ENCODE measurements around the gene TMEM225B. TPM values are rescaled to one million over a fixed set of nuclear protein-coding genes. Genes with fewer than 3 reads are reported as not detected.

Gene TMEM225B
- total RNA-seq, 2 experiments from 2014 or later, result 1.0 TPM

DNA sequence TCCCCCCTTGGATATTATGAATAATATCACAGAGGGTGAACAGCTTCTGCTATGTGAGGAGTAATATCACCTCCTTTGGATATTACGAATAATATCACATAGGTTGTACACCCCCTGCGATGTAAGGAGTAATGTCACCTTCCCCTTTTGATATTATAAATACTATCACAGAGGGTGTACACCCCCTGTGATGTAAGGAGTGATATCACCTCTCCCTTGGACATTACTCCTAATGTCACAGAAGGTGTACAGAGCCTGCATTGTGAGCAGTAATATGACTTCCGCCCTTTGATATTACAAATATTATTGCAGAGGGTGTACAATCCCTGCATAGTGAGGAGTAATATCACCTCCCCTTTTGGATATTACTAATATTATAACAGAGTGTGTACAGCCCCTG, 9.2 kb upstream of the TMEM225B start:
- H3K36me3 Mint-ChIP-seq (ENCODE audit: low read depth), result no peaks in the 10 kb centered on the region
- no peak overlapping the region for H3K4me3 Mint-ChIP-seq
- peaks cover 6% of the 10 kb centered on the region for H3K27me3 Mint-ChIP-seq
- no peaks in the 10 kb centered on the region for H3K9me3 Mint-ChIP-seq
- intact Hi-C loops (cut with DNase I, micrococcal nuclease), result no loop called here
- H3K27me3 ChIP-seq (ENCODE audit: control insufficient read depth in 1 of 2, insufficient read depth in 2 of 2, low read length in 2 of 2), result no peaks in the 10 kb centered on the region
- H3K27ac Mint-ChIP-seq, result no peak overlapping the region
- H3K36me3 ChIP-seq (ENCODE audit: insufficient read depth, low read length), result no peaks in the 10 kb centered on the region
- ATAC-seq (ENCODE audit: poor library complexity) (no peak), DNase-seq (no peak)
- no peak overlapping the region for H3K27ac ChIP-seq (ENCODE audit: low read depth in 1 of 2, low read length in 2 of 2)
- H3K9me3 ChIP-seq (ENCODE audit: control insufficient read depth in 1 of 2, insufficient read depth in 1 of 2, low read length in 2 of 2), result no peaks in the 10 kb centered on the region
- no peaks in the 10 kb centered on the region for H3K4me1 Mint-ChIP-seq (ENCODE audit: low read depth)
- no peak overlapping the region for H3K4me3 ChIP-seq (ENCODE audit: low read length)
- TF ChIP-seq, protein P1, sequence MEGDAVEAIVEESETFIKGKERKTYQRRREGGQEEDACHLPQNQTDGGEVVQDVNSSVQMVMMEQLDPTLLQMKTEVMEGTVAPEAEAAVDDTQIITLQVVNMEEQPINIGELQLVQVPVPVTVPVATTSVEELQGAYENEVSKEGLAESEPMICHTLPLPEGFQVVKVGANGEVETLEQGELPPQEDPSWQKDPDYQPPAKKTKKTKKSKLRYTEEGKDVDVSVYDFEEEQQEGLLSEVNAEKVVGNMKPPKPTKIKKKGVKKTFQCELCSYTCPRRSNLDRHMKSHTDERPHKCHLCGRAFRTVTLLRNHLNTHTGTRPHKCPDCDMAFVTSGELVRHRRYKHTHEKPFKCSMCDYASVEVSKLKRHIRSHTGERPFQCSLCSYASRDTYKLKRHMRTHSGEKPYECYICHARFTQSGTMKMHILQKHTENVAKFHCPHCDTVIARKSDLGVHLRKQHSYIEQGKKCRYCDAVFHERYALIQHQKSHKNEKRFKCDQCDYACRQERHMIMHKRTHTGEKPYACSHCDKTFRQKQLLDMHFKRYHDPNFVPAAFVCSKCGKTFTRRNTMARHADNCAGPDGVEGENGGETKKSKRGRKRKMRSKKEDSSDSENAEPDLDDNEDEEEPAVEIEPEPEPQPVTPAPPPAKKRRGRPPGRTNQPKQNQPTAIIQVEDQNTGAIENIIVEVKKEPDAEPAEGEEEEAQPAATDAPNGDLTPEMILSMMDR (IDR thresholded peaks at IDR 0.05), result no peak
- POLR2A ChIA-PET, result no interaction called here
- no peaks in the 10 kb centered on the region for H3K4me1 ChIP-seq (ENCODE audit: insufficient read depth, low read length)
- CTCF ChIA-PET, result no interaction called here

- H3K27me3 ChIP-seq (ENCODE audit: control insufficient read depth in 1 of 2, insufficient read depth in 2 of 2, low read length in 2 of 2), result no peaks in the 10 kb centered on the region
- Mint-ChIP-seq H3K27ac (no peak overlapping the region), H3K36me3 (ENCODE audit: low read depth) (no peaks in the 10 kb centered on the region), H3K27me3 (no peaks in the 10 kb centered on the region), H3K4me1 (ENCODE audit: low read depth) (no peaks in the 10 kb centered on the region), H3K4me3 (no peak overlapping the region), H3K9me3 (no peaks in the 10 kb centered on the region)
- no peaks in the 10 kb centered on the region for H3K36me3 ChIP-seq (ENCODE audit: insufficient read depth, low read length)
- intact Hi-C loops (cut with DNase I, micrococcal nuclease), result no loop called here
- DNase-seq (no peak), ATAC-seq (ENCODE audit: poor library complexity) (peak; percentile 30)
- H3K9me3 ChIP-seq (ENCODE audit: control insufficient read depth in 1 of 2, insufficient read depth in 1 of 2, low read length in 2 of 2), result peaks cover 0 to 6% of the 10 kb centered on the region in 2 experiments
- TF ChIP-seq, protein P1 (IDR thresholded peaks at IDR 0.05), result no peak
- H3K4me1 ChIP-seq (ENCODE audit: insufficient read depth, low read length), result no peaks in the 10 kb centered on the region
- CTCF ChIA-PET, result no interaction called here
- H3K27ac ChIP-seq (ENCODE audit: low read depth in 1 of 2, low read length in 2 of 2), result no peak overlapping the region
- H3K4me3 ChIP-seq (ENCODE audit: low read length), result no peak overlapping the region
- POLR2A ChIA-PET, result no interaction called here
Observed at GRCh38 chr7:99594948-99595745, 2.9 kb upstream of the TMEM225B start.

GRCh38 chr7:99596408-99596955, 1.6 kb upstream of the TMEM225B start:
- no peaks in the 10 kb centered on the region for H3K27me3 ChIP-seq (ENCODE audit: control insufficient read depth in 1 of 2, insufficient read depth in 2 of 2, low read length in 2 of 2)
- no peaks in the 10 kb centered on the region for H3K4me1 ChIP-seq (ENCODE audit: insufficient read depth, low read length)
- no peaks in the 10 kb centered on the region for H3K36me3 ChIP-seq (ENCODE audit: insufficient read depth, low read length)
- no peak for ATAC-seq (ENCODE audit: poor library complexity)
- Mint-ChIP-seq H3K9me3 (no peaks in the 10 kb centered on the region), H3K27ac (no peak overlapping the region), H3K36me3 (ENCODE audit: low read depth) (no peaks in the 10 kb centered on the region), H3K4me1 (ENCODE audit: low read depth) (no peaks in the 10 kb centered on the region), H3K4me3 (no peak overlapping the region), H3K27me3 (no peaks in the 10 kb centered on the region)
- no peak for DNase-seq
- intact Hi-C loops (cut with DNase I, micrococcal nuclease), result no loop called here
- no peak overlapping the region for H3K4me3 ChIP-seq (ENCODE audit: low read length)
- ChIA-PET CTCF (no interaction called here), POLR2A (no interaction called here)
- peaks cover 0 to 6% of the 10 kb centered on the region in 2 experiments for H3K9me3 ChIP-seq (ENCODE audit: control insufficient read depth in 1 of 2, insufficient read depth in 1 of 2, low read length in 2 of 2)
- H3K27ac ChIP-seq (ENCODE audit: low read depth in 1 of 2, low read length in 2 of 2), result no peak overlapping the region
- TF ChIP-seq, protein P1 (IDR thresholded peaks at IDR 0.05), result no peak
